Heart right ventricle (tissue), 16 donors: ENCODE data around the gene NDUFA11. TPM values are rescaled to one million over a fixed set of nuclear protein-coding genes. Genes with fewer than 3 reads are reported as not detected.

Experiments used
- ATAC-seq, 8 donors: fragments of 200-7000 bp; cut with Tn5 transposase; one replicate each; pipeline ENCODE4 v1.9.1; 2020; ENCODE audit warnings: mild to moderate bottlenecking in 8 of 8, moderate library complexity in 8 of 8, moderate number of reproducible peaks in 1 of 8
- DNase-seq, 2 donors: peaks; one replicate each; pipeline ENCODE4 v3.0.0-alpha.2; 2020
- H3K27ac ChIP-seq, 10 donors: fragments of 200-600 bp; sonication (generic) in 2 of 10; one replicate each; pipeline versions ENCODE4 v1.5.0 to v1.8.0; 2020 to 2022; ENCODE audit warnings: mild to moderate bottlenecking in 3 of 10
- H3K27me3 ChIP-seq, 7 donors: fragments of 200-600 bp; one replicate each; pipeline ENCODE4 v1.8.0; 2021 to 2022; ENCODE audit warnings: mild to moderate bottlenecking in 2 of 7
- H3K36me3 ChIP-seq, 9 donors: fragments of 200-600 bp; sonication (generic) in 1 of 9; one replicate each; pipeline versions ENCODE4 v1.5.0 to v1.8.0; 2020 to 2022; ENCODE audit warnings: mild to moderate bottlenecking in 2 of 9
- H3K4me1 ChIP-seq, 9 donors: fragments of 200-600 bp; sonication (generic) in 1 of 9; one replicate each; pipeline versions ENCODE4 v1.5.0 to v1.8.0; 2020 to 2022; ENCODE audit warnings: mild to moderate bottlenecking in 4 of 9
- H3K4me3 ChIP-seq, 10 donors: fragments of 200-600 bp; sonication (generic) in 2 of 10; one replicate each; pipeline versions ENCODE4 v1.5.0 to v1.8.0; 2020 to 2022; ENCODE audit warnings: mild to moderate bottlenecking in 7 of 10, moderate library complexity in 2 of 10
- H3K9me3 ChIP-seq, 11 donors: fragments of 200-600 bp in 10 of 11; sonication (generic) in 2 of 11; one replicate each; pipeline versions ENCODE4 v1.5.0 to v1.8.0; 2013 to 2022; ENCODE audit warnings: mild to moderate bottlenecking in 2 of 11, control low read depth in 1 of 11, moderate library complexity in 1 of 11
- WGBS, 2 donors: extraction: QIAGEN DNeasy Blood & Tissue Kit; methylation state at CpG; one replicate each; pipeline ENCODE4 v1.1.7; 2013; ENCODE audit warnings: inconsistent platforms in 1 of 2; 5-methylcytosine and 5-hydroxymethylcytosine counted together
- intact Hi-C, 10 donors: fragments of 100-400 bp; cut with DNase I; formaldehyde crosslinking; loops; one replicate each; pipeline versions ENCODE4 v1.11.1 to v1.14.2; 2022
- polyA plus RNA-seq, 2 donors: library from polyadenylated mRNA; stranded (reverse); fragments of 200-250 nt; gene quantifications; one replicate each; pipeline ENCODE4 v1.2.3, GENCODE V29; 2013
- total RNA-seq, 10 donors: library from RNA; stranded (reverse); fragmentation: NEBNext Ultra II Directional in 3 of 10; extraction: Animal tissue kit (Norgen Biotek cat#: 25700) in 3 of 10; gene quantifications; one replicate each; pipeline versions ENCODE4 v1.2.1 to v1.2.4, GENCODE V29; 2021 to 2023
- TF ChIP-seq, protein P1 (sequence below), 9 donors: fragments of 200-600 bp; sonication (generic) in 2 of 9; IDR thresholded peaks; one replicate each; pipeline versions ENCODE4 v1.5.0 to v1.8.0; 2021 to 2022; ENCODE audit warnings: antibody characterized with exemption in 9 of 9, mild to moderate bottlenecking in 5 of 9, moderate library complexity in 1 of 9
- donor health status: Arrhythmogenic right ventricular cardiomyopathy.
- donor health status: ischemic (EF 13 %, LVEDD 7.1; RV severe dilation, severe dysfunction).
- donor health status: healthy with polysubstance abuse.
- donor health status: DM: no; HTN: yes; CAD: no.
- donor health status: DM: no; HTN: no; CAD: no.
- donor health status: ischemic (EF 25% LVEDD 6.9; RV normal size, moderate dysfunction).
- donor health status: ischemic (EF 25% LVEDD 5.7; RV mildly dilated, moderate dysfunction).
- donor health status: healthy.
- donor health status: DM: yes; HTN: yes; CAD: no.
- donor health status: Ischemic cardiomyopathy.
- donor health status: ischemic (EF 35%, LVEDD 5.7; RV mildly dilated, moderate dysfunction).
- donor health status: nonischemic (EF 11% LVEDD 7.7; RV severe dilation, severe dysfunction).
- donor health status: DM: yes; HTN: yes; CAD: no.
- donor health status: PGD.
- donor health status: ischemic (EF 29% LVEDD 5.4; RV normal size, mild dysfunction).
- donor health status: nonischemic (EF 23%, LVEDD 6.1; RV moderate dilation, normal function).

Gene NDUFA11
- total and polyA plus RNA-seq, 12 donors = 451 to 1,143 (median 521) TPM

DNA sequence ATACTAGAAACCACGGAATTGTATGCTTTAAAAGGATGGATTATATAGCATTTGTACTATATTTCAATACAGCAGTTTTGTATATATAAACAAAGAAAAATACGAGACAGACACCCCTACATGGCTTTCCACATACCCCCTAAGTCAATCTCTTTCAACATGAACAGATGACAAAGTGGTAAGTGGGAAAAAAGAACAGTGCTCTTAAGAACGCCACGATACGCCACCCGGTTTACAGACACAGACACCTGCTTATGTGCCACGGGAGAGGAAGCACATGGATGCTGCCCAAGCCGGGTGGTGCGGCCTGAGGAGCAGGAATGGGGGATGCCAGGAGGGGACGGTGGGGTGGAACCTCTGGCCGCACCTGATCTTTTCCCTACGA is 18.6 kb upstream of the NDUFA11 start:
- TF ChIP-seq, protein P1, sequence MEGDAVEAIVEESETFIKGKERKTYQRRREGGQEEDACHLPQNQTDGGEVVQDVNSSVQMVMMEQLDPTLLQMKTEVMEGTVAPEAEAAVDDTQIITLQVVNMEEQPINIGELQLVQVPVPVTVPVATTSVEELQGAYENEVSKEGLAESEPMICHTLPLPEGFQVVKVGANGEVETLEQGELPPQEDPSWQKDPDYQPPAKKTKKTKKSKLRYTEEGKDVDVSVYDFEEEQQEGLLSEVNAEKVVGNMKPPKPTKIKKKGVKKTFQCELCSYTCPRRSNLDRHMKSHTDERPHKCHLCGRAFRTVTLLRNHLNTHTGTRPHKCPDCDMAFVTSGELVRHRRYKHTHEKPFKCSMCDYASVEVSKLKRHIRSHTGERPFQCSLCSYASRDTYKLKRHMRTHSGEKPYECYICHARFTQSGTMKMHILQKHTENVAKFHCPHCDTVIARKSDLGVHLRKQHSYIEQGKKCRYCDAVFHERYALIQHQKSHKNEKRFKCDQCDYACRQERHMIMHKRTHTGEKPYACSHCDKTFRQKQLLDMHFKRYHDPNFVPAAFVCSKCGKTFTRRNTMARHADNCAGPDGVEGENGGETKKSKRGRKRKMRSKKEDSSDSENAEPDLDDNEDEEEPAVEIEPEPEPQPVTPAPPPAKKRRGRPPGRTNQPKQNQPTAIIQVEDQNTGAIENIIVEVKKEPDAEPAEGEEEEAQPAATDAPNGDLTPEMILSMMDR (IDR thresholded peaks at IDR 0.05) = no peak
- H3K4me3 ChIP-seq = no peak overlapping the region
- H3K9me3 ChIP-seq = no peaks in the 10 kb centered on the region
- intact Hi-C loops = no loop called here
- no peak overlapping the region for H3K27ac ChIP-seq
- 92 to 93% methylated on average over 12 of the region's 12 CpGs for WGBS, 2 donors
- peaks cover 4 to 100% (median 75%) of the 10 kb centered on the region in 9 donors for H3K36me3 ChIP-seq
- H3K27me3 ChIP-seq = no peaks in the 10 kb centered on the region
- no peak for ATAC-seq
- peaks cover 5 to 21% (median 14%) of the 10 kb centered on the region in 9 donors for H3K4me1 ChIP-seq
- DNase-seq = no peak

DNA sequence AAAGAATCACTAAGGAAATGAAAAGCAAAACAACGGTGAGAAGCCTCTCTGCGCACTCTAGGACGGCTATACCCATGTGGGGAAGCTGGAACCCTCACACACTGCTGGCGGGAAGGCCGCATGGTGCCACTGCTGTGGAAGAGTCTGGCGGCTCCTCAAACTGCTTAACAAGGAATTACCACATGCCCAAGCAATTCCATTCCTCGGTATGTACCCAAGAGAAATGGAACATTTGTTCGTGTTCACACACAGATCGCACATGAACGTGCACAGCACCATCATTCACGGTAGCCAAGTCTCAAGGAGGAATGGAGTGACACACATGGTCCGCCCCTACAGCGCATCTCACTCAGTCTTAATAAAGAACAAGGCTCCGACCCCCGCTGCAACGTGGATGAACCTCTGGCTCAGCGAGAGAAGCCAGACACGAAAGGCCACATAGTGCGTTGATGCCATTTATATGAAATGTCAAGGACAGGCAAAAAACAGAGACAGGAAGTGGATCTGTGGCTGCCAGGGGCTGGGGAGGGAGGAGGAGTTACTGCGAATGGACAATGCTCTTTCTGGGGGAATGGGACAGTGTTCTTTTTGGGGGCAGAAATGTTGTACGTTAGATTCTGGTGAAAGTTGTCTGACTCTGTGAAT is 18.0 kb upstream of the NDUFA11 start:
- 84 to 85% methylated on average over 21 of the region's 21 CpGs for WGBS, 2 donors
- no peak overlapping the region for H3K4me3 ChIP-seq
- intact Hi-C loops = no loop called here
- H3K27me3 ChIP-seq = no peaks in the 10 kb centered on the region
- H3K9me3 ChIP-seq = no peaks in the 10 kb centered on the region
- no peak for DNase-seq
- H3K4me1 ChIP-seq = peaks cover 0 to 15% (median 10%) of the 10 kb centered on the region in 9 donors
- no peak overlapping the region for H3K27ac ChIP-seq
- TF ChIP-seq, protein P1 (IDR thresholded peaks at IDR 0.05) = no peak
- H3K36me3 ChIP-seq = peaks cover 4 to 100% (median 77%) of the 10 kb centered on the region in 9 donors
- no peak for ATAC-seq

DNA sequence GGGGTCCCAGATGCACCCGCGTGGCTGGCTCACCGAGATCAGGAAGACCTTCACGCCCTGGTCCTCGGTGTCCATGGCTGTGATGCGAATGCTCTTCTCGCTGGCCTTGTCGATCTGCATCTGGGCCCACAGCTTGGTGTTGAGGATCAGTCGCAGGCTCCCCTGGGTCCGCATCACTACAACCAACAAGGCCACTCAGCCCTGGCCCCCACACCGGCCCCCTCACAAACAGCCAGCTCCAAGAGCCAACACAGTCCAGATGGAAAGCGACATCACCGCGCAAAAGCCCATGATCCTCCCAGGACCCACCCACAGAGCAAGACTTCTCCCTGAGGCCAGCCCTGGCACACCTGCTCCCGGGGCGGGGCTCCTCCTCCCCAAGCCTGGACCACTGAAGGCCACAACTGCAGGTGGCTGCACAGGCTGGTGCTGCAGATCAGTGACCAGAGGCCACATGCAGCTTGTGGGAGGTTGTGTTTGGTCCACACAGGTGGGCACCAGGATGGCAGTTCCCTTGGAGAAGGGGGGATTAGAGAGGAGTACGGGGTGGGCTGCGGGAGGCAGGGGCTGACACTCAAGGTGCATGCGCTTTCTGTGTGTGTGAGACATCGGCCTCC is 15.0 kb upstream of the NDUFA11 start:
- Histone ChIP-seq H3K36me3 (peaks cover 0 to 93% (median 57%) of the 10 kb centered on the region in 9 donors), H3K4me1 (peaks cover 4 to 32% (median 22%) of the 10 kb centered on the region in 9 donors), H3K4me3 (no peak overlapping the region), H3K27me3 (no peaks in the 10 kb centered on the region), H3K9me3 (no peaks in the 10 kb centered on the region), H3K27ac (no peak overlapping the region)
- TF ChIP-seq, protein P1 (IDR thresholded peaks at IDR 0.05) = no peak
- DNase-seq (no peak), ATAC-seq (no peak)
- WGBS, 2 donors = 96% methylated on average over 20 of the region's 20 CpGs
- intact Hi-C loops = no loop called here

DNA sequence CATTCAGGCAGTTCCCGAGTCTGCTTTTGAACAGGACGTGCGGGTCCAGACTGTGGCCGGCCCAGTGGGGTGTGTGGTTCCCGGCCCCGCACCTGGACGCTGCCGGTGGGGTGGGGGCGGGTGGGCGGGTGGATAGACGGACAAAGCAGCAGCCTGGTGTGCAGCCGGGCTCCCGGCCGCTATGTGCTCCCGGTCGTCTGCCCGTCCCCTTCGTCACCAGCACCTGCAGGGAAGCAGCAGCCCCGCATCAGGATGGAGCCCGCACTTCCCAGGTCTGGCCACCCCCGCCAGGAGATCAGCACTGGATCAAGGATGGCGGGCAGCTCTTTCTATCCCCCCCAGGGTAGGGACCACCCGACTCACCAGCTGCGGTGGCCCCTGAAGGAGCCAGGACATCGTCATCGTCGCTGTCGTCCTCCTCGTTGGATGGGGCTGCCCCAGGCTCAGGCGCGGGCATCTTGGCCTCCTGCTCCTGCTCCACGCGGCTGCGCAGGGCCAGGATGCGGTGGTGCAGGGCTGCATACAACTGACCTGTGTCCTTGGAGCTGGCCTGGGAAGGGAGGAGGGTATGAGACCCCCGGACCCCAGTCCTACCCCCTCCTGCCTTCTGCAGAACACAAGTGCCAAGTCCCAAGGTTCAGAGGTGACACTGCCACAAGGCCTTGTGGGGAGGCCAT is 14.0 kb upstream of the NDUFA11 start:
- H3K27ac ChIP-seq = no peak overlapping the region
- ATAC-seq = no peak
- intact Hi-C loops = no loop called here
- no peaks in the 10 kb centered on the region for H3K9me3 ChIP-seq
- H3K27me3 ChIP-seq = no peaks in the 10 kb centered on the region
- H3K4me3 ChIP-seq = no peak overlapping the region
- no peak for DNase-seq
- peaks cover 4 to 32% (median 22%) of the 10 kb centered on the region in 9 donors for H3K4me1 ChIP-seq
- peaks cover 0 to 85% (median 47%) of the 10 kb centered on the region in 9 donors for H3K36me3 ChIP-seq
- TF ChIP-seq, protein P1 (IDR thresholded peaks at IDR 0.05) = no peak
- WGBS, 2 donors = 92% methylated on average over 35 to 36 of the region's 36 CpGs
